Ectodermal cell (in vitro differentiated cells): ENCODE data around the gene TFAP2E.
"Not testable (repeated sequence)": the region's sequence is repeated elsewhere in the genome, so short reads cannot be mapped to it uniquely, and the experiment has no call there.

Experiments
- H3K27ac ChIP-seq: 2 replicates; pipeline ENCODE4 v1.7.0; 2013; ENCODE audit warnings: mild to moderate bottlenecking, low read depth, low read length; ENCODE audit not compliant: insufficient read depth, poor library complexity, severe bottlenecking
- H3K27me3 ChIP-seq: 2 replicates; pipeline ENCODE4 v1.7.0; 2013; ENCODE audit warnings: mild to moderate bottlenecking, low read length; ENCODE audit not compliant: insufficient read depth, control insufficient read depth, poor library complexity, severe bottlenecking
- H3K36me3 ChIP-seq: one replicate; pipeline ENCODE4 v1.7.0; 2013; ENCODE audit warnings: low read length; ENCODE audit not compliant: control insufficient read depth, insufficient read depth
- H3K4me1 ChIP-seq: one replicate; pipeline ENCODE4 v1.7.0; 2013; ENCODE audit warnings: low read length; ENCODE audit not compliant: control insufficient read depth, insufficient read depth
- H3K4me3 ChIP-seq: 2 replicates; pipeline ENCODE4 v1.7.0; 2013; ENCODE audit warnings: low read depth, low read length, control low read depth; ENCODE audit not compliant: insufficient read depth
- H3K9me3 ChIP-seq: 2 replicates; pipeline ENCODE4 v1.7.0; 2013; ENCODE audit warnings: mild to moderate bottlenecking, low read length, moderate library complexity; ENCODE audit not compliant: control insufficient read depth
- WGBS, 2 experiments: methylation state at CpG; one replicate each; pipeline ENCODE4 v1.1.7; 2013; ENCODE audit warnings: missing lambda C conversion rate in 2 of 2; 5-methylcytosine and 5-hydroxymethylcytosine counted together

The TFAP2E gene

DNA sequence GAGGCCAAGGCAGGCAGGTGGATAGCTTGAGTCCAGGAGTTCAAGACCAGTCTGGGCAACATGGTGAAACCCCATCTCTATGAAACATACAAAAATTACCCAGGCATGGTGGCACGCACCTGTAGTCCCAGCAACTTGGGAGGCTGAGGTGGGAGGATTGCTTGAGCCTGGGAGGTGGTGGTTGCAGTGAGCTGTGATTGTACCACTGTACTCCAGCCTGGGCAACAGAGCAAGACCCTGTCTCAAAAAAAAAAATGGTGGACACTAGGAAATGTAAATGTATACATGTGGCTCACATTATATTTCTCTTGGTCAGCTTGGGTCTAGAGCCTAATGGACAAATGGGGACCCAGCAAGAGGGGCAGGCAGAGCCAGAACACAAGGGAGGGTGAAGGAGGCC is 12.7 kb downstream of the TFAP2E start:
- not testable (repeated sequence) for H3K27ac ChIP-seq, H3K4me1 ChIP-seq, H3K4me3 ChIP-seq, H3K36me3 ChIP-seq, H3K9me3 ChIP-seq, H3K27me3 ChIP-seq
- WGBS, 2 experiments = 83 to 94% methylated on average over 1 of the region's 1 CpG

DNA sequence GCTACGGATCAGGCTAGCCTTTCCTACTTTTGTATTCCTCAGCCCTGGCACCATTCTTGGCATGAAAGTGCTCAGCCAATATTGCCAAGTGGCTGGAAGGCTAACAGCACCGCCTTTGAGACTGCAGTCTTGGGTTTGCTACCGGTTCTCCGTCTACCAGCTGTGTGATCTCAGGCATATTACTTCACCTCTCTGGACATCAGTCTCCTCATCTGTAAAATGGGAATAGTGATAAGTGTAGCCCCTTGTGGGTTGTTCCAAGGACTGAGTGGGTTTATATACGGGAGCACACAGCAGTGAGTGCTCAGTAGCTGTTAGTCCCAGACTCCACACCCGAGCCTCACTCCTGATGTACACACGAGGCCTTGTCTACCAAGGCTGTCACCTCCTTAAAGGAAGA is 13.7 kb downstream of the TFAP2E start:
- H3K9me3 ChIP-seq = no peaks in the 10 kb centered on the region
- no peak overlapping the region for H3K4me3 ChIP-seq
- no peaks in the 10 kb centered on the region for H3K36me3 ChIP-seq
- H3K27me3 ChIP-seq = no peaks in the 10 kb centered on the region
- no peak overlapping the region for H3K27ac ChIP-seq
- H3K4me1 ChIP-seq = no peaks in the 10 kb centered on the region
- 85 to 93% methylated on average over 7 of the region's 7 CpGs for WGBS, 2 experiments

DNA sequence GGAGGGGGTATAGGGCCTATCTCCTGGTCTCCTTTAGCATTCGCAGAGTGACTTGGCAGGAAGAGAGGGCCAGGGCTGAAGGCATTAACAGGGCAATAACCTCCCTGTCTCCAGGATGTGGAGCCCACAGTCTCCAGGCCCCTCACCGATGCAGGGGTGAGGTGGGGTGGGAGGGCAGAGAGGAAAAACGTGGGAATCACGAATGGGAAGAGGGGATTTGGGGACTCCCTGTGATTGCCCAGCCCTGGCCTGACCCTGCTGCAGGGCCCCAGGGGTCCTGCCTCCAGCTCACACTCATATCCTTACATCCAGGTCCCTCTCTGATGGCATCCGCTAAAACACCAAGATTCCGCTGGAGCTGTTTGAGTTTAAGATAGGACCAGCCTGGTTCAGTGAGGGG is 14.6 kb downstream of the TFAP2E start:
- Histone ChIP-seq H3K4me1 (no peaks in the 10 kb centered on the region), H3K9me3 (no peaks in the 10 kb centered on the region), H3K27ac (no peak overlapping the region), H3K27me3 (no peaks in the 10 kb centered on the region), H3K4me3 (no peak overlapping the region), H3K36me3 (no peaks in the 10 kb centered on the region)
- 77 to 80% methylated on average over 6 of the region's 6 CpGs for WGBS, 2 experiments

DNA sequence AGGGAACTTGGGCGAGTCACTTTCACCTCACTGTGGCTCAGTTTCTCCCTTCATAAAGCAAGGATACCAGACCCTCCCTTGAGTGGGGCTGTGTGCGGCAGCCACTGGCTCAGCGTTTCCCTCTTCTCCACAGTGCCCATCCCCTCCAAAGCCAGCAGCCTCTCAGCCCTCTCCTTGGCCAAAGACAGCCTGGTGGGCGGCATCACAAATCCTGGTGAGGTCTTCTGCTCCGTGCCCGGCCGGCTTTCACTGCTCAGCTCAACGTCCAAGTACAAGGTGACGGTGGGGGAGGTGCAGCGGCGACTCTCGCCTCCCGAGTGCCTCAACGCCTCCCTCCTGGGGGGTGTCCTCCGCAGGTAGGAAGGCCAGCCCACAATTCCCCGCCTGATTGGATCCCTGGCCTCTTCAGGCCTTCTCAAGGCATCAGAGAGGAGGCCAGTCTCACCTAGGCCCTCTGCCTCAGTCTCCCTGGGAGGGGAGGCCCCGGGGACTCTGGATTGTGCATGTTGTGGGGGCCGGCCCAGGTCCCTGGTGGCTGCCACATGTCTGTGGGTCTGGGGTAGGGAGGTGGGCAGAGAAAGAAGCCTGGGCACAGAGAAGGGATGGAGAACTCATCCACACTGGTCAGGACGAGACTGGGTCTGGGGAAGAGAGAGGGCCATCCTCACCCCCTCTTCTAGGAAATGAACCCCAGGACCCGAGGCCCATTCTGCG is 15.2 kb downstream of the TFAP2E start:
- no peaks in the 10 kb centered on the region for H3K4me1 ChIP-seq

DNA sequence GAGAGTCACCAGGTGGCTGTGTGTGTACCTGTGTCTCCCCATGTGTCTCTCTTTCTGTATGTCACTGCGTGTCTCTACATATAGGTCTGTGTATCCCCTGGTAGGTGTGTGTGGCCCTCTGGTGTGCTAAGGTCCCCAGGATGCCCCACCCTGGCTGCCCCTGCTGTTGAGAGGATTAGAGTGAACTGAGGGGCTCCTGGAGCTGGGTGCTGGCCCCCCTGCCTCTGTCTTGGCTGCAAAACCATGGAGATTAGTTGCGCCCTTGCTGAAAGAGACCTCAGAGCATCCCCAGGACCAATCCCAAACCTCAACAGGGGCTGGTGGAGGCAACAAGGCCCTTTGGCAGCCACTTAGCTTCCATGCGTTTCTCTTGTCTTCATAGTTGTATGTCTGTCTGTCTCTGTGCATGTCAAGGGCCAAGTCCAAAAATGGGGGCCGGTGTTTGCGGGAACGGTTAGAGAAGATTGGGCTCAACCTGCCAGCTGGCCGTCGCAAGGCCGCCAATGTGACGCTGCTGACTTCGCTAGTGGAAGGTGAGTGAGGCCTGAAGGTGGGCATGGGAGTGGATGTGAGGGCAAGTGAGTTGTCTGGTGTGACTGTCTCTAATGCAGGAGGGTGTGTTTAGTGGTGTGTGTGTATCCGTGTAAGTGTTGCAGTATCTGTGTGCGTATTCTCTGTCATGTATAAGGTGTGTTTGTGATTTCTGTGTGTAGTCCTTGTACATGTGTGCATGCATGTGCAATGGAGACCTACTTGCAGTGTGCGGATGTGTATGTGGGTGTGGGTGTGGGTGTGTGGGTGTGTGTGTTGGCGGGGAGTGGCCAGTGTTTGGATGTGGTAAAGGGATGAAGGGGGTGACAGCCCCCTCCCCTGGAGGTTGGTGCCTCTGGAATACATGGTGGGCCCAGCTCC is 16.7 kb downstream of the TFAP2E start:
- no peaks in the 10 kb centered on the region for H3K9me3 ChIP-seq
- WGBS, 2 experiments = 92 to 95% methylated on average over 15 of the region's 15 CpGs
- H3K27ac ChIP-seq = no peak overlapping the region
- H3K27me3 ChIP-seq = no peaks in the 10 kb centered on the region
- no peak overlapping the region for H3K4me3 ChIP-seq
- H3K4me1 ChIP-seq = no peaks in the 10 kb centered on the region
- no peaks in the 10 kb centered on the region for H3K36me3 ChIP-seq

More for the DNA sequence above, 15.2 kb downstream of the TFAP2E start:
- Histone ChIP-seq H3K36me3 (no peaks in the 10 kb centered on the region), H3K4me3 (no peak overlapping the region), H3K9me3 (no peaks in the 10 kb centered on the region), H3K27ac (no peak overlapping the region), H3K27me3 (no peaks in the 10 kb centered on the region)
- WGBS, 2 experiments = 79 to 81% methylated on average over 21 of the region's 21 CpGs

DNA sequence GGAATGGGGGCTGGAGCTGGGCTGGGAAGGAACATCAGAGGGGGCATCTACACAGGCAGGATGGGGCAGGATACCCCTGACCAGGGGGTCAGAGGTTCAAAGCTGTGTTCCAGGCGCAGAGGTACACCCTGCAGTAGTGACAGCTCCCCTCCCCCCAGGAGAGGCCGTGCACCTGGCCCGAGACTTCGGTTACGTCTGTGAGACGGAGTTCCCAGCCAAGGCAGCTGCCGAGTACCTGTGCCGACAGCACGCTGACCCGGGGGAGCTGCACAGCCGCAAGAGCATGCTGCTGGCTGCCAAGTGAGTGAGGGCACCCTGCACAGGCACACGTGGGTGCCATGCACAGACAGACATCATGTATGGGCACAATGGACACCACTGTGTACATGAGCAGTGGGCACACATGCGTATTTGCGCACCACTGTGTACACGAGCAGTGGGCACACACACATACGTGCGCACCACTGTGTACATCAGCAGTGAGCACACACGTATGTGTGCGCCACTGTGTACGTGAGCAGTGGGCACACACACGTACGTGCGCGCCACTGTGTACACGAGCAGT is 17.4 kb downstream of the TFAP2E start:
- no peaks in the 10 kb centered on the region for H3K9me3 ChIP-seq
- H3K27me3 ChIP-seq = no peaks in the 10 kb centered on the region
- H3K36me3 ChIP-seq = no peaks in the 10 kb centered on the region
- no peaks in the 10 kb centered on the region for H3K4me1 ChIP-seq
- WGBS, 2 experiments = 94 to 96% methylated on average over 25 of the region's 25 CpGs
- H3K4me3 ChIP-seq = no peak overlapping the region
- no peak overlapping the region for H3K27ac ChIP-seq

DNA sequence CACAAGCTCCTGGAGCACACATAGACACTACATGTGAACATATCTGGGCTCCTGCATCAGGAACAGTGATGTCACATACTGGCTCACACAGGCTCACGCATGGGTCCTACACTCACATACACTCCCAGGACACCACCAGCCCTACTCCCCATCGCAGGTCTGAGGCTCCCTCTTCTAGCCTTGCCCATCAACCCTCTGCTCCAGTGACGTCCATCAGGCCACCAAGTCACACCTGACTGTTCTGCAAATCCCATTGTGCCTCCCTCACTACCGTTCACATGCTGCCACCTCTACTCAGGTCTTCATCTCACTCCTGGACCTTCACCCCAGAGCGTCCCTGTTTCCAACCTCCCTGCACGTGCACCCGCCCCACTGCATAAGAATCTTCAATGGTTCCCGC is 18.1 kb downstream of the TFAP2E start:
- Histone ChIP-seq H3K9me3 (no peaks in the 10 kb centered on the region), H3K27me3 (no peaks in the 10 kb centered on the region), H3K4me3 (no peak overlapping the region), H3K36me3 (no peaks in the 10 kb centered on the region), H3K27ac (no peak overlapping the region), H3K4me1 (no peaks in the 10 kb centered on the region)
- WGBS, 2 experiments = 90 to 93% methylated on average over 8 of the region's 8 CpGs

DNA sequence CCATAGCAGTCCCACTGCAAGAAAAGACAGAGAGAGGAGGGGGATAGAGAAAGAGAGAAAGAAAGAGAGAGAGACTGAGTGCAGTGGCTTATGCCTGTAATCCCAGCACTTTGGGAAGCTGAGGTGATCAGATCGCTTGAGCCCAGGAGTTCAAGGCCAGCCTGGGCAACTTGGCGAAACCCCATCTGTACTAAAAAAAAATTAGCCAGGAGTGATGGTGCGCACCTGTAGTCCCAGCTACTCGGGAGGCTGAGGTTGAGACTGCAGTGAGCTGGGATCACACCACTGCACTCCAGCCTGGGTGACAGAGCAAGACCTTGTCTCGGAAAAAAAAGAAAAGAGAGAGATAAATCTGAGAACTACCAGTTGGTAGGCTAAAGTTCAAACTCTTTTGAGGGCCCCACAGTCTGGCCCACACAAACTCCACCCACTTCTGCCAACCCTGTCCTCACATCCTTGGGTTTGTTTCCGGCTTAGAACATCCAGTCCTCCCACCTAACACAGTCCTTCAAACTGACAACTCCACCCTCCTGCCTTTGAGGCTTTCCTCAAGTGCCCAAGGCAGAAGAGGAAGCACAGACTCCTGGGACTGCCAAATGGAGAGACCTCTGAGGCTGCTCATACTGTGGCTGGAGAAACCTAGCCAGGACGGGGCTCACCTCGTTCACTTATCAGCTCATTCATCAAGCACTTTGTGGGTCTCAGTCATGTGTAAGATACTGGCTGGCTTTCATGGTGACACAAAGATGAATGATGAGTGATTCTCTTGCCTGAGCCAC is 20.1 kb downstream of the TFAP2E start:
- Histone ChIP-seq H3K9me3 (no peaks in the 10 kb centered on the region), H3K27ac (no peak overlapping the region), H3K27me3 (no peaks in the 10 kb centered on the region), H3K4me1 (no peaks in the 10 kb centered on the region), H3K36me3 (no peaks in the 10 kb centered on the region), H3K4me3 (no peak overlapping the region)
- WGBS, 2 experiments = 92% methylated on average over 8 of the region's 8 CpGs

DNA sequence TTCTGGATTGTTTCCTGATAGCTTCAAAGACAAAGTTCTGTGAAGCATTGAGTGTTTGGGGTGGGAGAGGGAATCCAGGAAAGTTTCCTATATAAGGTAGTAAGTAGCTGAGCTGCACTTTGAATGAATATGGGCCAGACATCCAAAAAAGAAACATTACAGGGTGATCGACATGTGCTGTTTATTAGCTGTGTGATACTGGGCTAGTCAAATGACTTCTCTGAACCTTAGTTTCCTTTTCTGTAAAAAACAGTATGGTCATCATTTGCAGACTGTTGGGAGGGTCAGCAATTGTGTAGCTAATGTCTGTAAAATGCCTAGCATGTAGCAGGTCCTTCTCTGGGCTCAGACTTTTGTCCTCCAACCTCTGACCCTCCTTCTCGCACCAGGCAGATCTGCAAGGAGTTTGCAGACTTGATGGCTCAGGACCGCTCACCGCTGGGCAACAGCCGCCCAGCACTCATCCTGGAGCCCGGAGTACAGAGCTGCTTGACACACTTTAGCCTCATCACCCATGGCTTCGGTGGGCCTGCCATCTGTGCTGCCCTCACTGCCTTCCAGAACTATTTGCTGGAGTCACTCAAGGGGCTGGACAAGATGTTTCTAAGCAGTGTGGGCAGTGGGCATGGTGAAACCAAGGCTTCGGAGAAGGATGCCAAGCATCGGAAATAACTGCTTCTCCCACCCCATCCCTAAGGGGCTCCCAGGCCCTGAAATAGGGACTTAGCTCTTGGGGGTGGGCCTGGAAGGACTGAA is 21.1 kb downstream of the TFAP2E start:
- no peaks in the 10 kb centered on the region for H3K36me3 ChIP-seq
- no peaks in the 10 kb centered on the region for H3K4me1 ChIP-seq
- no peaks in the 10 kb centered on the region for H3K9me3 ChIP-seq
- H3K27me3 ChIP-seq = no peaks in the 10 kb centered on the region
- no peak overlapping the region for H3K4me3 ChIP-seq
- no peak overlapping the region for H3K27ac ChIP-seq
- 93 to 95% methylated on average over 9 of the region's 9 CpGs for WGBS, 2 experiments
